HG03175 (cell line): ENCODE data around the gene NEU2.

Source experiments
- ATAC-seq: cut with Tn5 transposase; IDR thresholded peaks from one replicate; pipeline ENCODE4 v1.9.1; 2021; ENCODE audit warnings: mild to moderate bottlenecking, moderate library complexity; ENCODE audit not compliant: unreplicated experiment

Gene NEU2

GRCh38 chr2:233032551-233033320 is at the start of gene NEU2:
TSS of gene NEU2 (plus strand) at chr2:233032672. CDS start at chr2:233032672, 0 bp downstream.
- no peak for ATAC-seq

GRCh38 chr2:232982926-232983668 is 49.4 kb upstream of the NEU2 start:
- ATAC-seq: no peak

- ATAC-seq: no peak
These were observed 48.8 kb upstream of the NEU2 start for GRCh38 chr2:232983669-232984140.

DNA sequence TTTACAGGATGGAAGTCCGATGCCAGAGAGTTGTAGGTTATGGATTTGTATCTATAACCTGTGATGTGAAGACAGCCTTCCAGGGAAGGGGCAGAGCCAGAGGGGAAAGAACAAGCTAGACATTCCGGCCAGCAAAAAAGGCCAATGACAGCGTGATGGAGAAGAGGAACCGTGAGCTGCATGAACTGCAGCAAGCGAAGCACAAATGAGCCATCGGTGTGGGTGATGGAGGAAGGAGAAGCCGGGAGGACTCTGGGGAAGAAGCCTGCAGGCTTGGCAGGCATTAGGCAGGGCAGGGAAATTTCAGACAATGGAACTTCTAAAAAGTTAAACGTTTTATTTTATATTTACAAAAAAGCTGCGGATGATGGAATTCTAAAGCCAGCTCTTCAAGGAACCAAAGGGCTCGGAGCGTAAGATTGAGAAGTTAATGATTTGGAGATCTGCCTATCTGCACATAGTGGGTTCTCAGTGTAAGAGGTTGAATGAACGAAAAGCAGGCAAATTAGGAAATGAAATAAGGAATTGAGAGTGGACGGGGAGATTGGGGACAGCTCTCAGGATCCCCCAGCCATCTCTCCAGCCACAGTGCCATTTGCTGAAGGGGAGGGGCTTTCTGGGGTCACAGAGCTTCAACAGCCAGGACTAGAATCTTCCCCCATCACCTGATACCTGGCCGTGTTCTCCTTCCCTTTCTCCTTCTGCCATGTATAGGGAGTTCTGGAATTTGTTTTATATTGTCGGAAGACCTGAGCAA is 47.8 kb upstream of the NEU2 start:
- no peak for ATAC-seq

GRCh38 chr2:232986155-232986554 is 46.3 kb upstream of the NEU2 start:
- no peak for ATAC-seq

GRCh38 chr2:232993231-232993821 is 39.1 kb upstream of the NEU2 start:
- no peak for ATAC-seq

DNA sequence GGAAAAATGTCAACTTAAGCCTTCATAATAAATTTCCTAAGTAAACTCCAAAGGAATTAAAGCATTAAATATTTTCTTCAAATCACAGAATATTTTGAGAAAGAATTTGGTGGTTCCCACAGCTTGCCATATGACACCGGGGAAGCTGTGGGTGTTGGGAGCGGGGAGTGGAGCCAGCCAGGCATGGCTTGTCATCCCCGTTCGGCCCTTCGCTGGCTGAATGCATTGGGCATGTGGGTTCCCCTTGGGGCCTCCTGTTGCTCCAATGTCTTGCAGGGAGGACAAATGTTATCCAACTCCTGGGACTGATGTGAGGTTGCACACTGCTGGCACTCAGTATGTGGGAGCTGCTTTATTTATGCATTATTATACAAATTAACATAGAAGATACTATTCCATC is 38.0 kb upstream of the NEU2 start:
- ATAC-seq: no peak

DNA sequence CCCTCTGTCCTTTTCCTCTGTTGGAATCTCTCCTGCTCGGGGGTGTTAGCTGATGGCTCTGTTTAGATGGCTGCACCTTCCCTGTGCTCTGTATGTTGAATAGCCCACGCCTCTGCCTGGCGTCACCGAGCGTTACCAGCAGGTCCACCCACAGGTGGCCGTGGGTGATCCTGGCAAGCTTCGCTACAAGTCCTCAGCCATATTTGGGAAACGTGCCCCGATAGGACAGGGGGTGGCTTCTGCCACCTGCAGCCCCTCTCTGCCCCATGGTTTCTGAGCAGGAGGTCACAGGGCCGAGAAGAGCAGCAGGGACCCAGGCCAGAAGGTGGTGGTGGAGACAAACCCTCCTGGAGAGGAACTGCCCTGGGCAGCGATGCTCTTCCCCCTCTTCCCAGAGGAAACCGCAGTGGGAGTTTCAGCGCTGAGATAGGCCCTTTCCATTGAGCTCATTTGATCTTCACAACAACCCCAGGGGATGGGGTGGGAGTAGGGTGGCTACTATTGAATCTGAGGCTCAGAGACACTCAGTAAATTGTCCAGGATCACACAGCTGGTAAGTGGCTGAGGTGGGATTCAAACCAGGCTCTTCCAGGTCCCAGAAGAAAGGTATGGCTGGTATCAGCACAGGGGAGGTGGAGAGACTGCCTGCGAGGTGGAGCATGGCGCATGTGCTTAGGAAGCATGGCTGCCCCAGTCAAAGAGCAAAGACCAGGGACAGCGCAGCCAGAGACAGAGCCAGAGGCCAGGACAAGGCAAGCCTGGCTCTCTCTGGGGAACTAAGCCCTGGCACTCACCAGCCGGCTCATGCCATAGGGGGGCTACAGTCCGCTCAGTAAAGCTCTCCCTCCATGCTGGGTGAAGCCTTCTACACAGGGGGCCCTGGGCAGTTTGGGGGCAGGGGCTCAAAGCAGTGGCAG is 34.5 kb upstream of the NEU2 start:
- no peak for ATAC-seq

GRCh38 chr2:232998666-232998985 is 33.8 kb upstream of the NEU2 start:
- ATAC-seq: no peak

GRCh38 chr2:232999354-232999753 is 33.1 kb upstream of the NEU2 start:
- no peak for ATAC-seq

DNA sequence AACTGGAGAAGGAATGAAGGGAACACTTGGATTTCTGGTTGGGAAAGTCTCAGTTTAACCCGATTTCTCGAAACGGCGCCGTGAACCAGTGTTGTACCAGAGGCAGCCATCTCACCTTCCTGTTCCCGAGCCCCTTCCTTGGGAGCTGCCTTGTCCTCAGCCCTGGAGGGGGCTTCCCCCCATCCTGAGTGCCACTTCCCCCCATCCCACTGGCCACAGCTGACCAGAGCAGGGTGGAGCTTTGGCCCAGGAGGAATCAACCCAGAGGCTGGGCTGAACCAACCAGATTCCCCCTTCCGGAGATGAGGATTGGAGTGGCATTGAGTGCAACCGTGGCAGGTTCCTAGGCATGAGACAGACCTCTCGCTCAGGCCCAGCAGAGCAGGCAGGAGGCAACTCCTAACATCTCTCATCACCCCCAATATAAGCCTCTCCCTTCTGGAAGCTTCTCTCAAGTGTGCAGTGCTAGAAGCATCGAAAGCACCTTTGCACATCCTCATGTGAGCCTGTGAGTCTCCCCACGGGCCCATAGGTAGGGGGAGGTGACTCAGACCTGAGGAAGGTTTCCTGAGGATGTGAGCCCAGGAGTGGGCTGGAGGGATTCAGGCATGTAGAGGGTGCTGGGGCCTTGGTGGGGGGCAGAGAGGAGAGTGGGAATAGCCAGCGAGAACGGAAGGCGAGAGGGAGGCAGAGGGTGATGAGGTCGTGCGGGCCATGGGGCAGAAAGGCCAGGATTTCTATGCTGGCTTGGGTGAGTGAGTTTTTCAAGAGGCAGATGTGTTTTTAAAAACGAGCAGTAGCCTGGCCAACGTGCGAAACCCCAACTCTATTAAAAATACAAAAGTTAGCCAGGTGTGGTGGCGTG is 31.4 kb upstream of the NEU2 start:
- no peak for ATAC-seq

DNA sequence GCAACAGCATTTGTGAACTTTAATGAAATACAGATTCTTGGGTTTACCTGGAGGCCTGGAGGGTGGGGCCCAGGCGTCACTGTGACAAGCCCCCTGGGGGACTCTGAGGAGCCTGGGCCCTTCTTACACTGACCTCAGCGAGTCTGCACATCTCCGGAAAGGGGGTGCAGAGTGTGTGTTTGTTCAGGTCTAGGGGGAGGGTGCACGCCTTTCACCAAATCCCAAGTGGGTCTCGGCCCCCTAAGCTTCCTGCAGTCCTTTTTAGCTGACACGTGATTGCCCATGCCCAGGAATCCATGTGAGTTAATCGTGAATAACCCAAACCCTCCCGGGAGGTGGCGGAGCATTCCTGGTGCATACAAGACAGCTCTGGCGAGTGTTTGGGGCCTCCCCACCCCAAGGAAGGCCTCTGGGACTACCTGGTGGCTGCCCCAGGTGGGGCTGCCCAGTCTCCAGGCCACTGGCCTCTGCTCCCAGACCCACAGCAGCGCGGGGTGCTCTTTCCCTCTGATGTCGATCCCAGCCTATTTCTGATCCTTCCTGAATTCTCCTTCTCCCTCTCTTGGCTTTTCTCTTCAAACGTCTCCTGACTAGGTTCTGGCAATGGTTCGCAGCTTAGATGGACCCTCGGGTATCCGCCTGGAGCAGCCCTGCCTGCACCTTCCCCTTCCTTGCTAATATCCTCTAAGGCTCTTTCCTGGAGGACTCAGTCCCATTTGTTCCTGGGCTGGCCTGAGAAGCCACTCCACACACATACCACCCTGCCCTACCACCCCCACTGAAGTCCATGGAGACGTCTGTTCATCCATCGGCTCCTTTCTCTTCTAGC is 29.4 kb upstream of the NEU2 start:
- no peak for ATAC-seq

DNA sequence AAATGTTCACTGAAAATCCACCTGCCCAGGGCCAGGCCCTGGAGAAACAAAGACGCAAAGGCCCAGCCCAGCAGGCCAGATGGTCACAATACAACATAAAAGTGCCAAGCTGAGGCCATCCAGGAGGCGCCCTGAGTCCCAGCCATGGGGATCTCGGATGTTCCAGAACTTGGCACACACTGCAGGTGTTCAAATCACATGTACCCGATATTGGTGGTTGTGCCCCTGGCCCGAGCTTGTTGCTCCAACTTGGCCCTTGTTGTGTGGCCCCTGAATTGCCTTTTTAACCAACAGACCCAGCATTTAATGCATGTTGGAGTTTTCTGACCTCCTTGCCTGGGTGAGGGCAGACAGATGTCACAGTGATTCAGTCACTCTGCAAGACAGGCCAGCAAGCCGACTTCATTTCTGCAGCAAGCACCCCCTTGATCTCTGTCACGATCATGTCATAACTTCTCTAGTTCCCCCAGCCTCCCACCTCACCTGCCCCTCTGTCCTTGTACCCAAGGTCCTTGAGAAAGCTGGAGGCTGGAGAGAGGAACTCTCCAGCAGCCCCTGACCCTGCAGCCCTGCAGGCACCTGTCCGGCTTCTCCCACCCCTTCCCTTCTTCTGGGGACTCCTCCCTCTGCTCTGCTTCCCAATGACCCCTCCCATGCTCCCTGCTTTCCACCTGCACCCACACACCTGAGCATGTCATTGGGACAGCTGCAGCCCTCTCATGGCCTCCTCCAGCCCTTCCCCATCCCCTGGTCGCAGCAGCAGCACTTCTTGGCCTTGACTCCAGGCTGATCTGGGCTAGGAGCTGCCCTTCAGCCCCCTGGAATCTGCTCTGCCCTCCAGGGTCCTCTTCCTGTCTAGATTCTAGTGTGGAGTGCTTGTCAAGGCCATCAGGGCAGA is 28.6 kb upstream of the NEU2 start:
- ATAC-seq: no peak

- no peak for ATAC-seq
These were observed 27.4 kb upstream of the NEU2 start for GRCh38 chr2:233005096-233005495.

GRCh38 chr2:233006648-233007047 is 25.8 kb upstream of the NEU2 start:
- no peak for ATAC-seq

- no peak for ATAC-seq
These were observed 25.2 kb upstream of the NEU2 start for GRCh38 chr2:233007270-233007669.

- ATAC-seq: no peak
These were observed 24.7 kb upstream of the NEU2 start for GRCh38 chr2:233007739-233008138.
